Measurements from ENCODE around the gene GRHPR. TPM values are rescaled to one million over a fixed set of nuclear protein-coding genes. Genes with fewer than 3 reads are reported as not detected.
A peak's percentile ranks its signal among the peaks of the same experiment; 100 is the strongest.

The GRHPR gene
- total and polyA plus RNA-seq, 2 donors from 2014 or later = 101 to 257 TPM

DNA sequence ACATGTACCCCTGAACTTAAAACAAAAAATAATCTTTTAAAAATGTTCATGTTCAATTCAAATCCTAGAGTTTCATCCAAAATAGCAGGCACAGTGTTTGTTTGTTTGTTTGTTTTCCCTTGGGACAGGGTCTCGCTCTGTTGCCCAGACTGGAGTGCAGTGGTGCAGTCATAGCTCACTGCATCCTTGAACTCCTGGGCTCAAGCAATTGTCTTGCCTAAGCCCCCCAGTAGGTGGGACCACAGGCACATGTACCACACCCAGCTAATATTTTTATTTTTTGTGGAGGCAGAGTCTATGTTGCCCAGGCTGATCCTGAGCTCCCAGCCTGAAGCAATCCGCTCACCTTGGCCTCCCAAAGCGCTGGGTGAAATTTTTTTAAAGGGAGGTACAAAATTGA is 58.3 kb downstream of the GRHPR start:
- Histone ChIP-seq H3K4me1 (ENCODE audit: control insufficient read depth in 2 of 3, insufficient read depth in 2 of 3, low read depth in 1 of 3, low read length in 3 of 3) (peaks cover 0 to 4% (median 4%) of the 10 kb centered on the region in 3 donors), H3K4me3 (ENCODE audit: low read length in 3 of 3) (no peak overlapping the region), H3K9ac (ENCODE audit: low read length in 3 of 3) (no peak overlapping the region), H3K27me3 (ENCODE audit: control insufficient read depth, insufficient read depth, low read length) (no peaks in the 10 kb centered on the region), H3K36me3 (ENCODE audit: control insufficient read depth in 2 of 3, insufficient read depth in 3 of 3, low read length in 3 of 3) (no peaks in the 10 kb centered on the region), H3K27ac (ENCODE audit: low read depth in 2 of 2, low read length in 2 of 2) (no peak overlapping the region), H3K9me3 (ENCODE audit: control insufficient read depth in 2 of 3, insufficient read depth in 1 of 3, low read length in 3 of 3) (no peaks in the 10 kb centered on the region)
- intact Hi-C loops (cut with DNase I) = no loop called here
- DNase-seq (no peak), FAIRE-seq (no peak)
- TF ChIP-seq CTCF (IDR thresholded peaks at IDR 0.05; ENCODE audit: borderline replicate concordance, extremely low read depth, insufficient read depth) = no peak

GRCh38 chr9:37485389-37486255 is 63.1 kb downstream of the GRHPR start, which contains the start of gene POLR1E:
TSS of gene POLR1E (plus strand) at chr9:37485948. CDS start at chr9:37486048, 100 bp downstream.
- intact Hi-C loops (cut with DNase I) = no loop called here
- TF ChIP-seq CTCF (IDR thresholded peaks at IDR 0.05; ENCODE audit: borderline replicate concordance, extremely low read depth, insufficient read depth) = no peak
- peak within 1 kb of the TSS; percentile 32 to 43 for H3K27ac ChIP-seq (ENCODE audit: low read depth in 2 of 2, low read length in 2 of 2)
- peaks cover 0 to 2% (median 0%) of the 10 kb centered on the region in 3 donors for H3K36me3 ChIP-seq (ENCODE audit: control insufficient read depth in 2 of 3, insufficient read depth in 3 of 3, low read length in 3 of 3)
- H3K27me3 ChIP-seq (ENCODE audit: control insufficient read depth, insufficient read depth, low read length) = no peaks in the 10 kb centered on the region
- H3K4me1 ChIP-seq (ENCODE audit: control insufficient read depth in 2 of 3, insufficient read depth in 2 of 3, low read depth in 1 of 3, low read length in 3 of 3) = peaks cover 0 to 20% (median 4%) of the 10 kb centered on the region in 3 donors
- no peaks in the 10 kb centered on the region for H3K9me3 ChIP-seq (ENCODE audit: control insufficient read depth in 2 of 3, insufficient read depth in 1 of 3, low read length in 3 of 3)
- H3K4me3 ChIP-seq (ENCODE audit: low read length in 3 of 3) = peak within 1 kb of the TSS; percentile 78 to 94 (median 86)
- peak; percentile 94 to 98 (median 96) for DNase-seq
- H3K9ac ChIP-seq (ENCODE audit: low read length in 3 of 3) = peak within 1 kb of the TSS; percentile 51 to 98 (median 90)
- no peak for FAIRE-seq

DNA sequence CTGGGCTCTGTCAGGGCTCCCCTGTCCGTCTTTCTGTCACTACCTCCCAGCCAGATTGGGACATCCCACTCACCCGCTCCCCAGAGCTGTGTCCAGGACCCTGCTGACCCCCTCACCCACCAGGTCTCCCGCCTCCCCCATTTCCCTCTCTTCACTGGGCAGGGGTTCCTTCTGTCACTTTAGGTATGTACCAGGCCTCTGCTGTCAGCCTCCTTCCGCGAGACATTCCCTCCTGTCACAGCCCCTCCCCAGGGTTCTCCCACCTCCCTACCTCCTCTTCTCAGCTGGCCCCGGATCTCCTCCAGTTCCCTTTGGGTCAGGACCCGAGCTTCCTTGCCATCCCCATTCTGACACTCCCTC is 63.7 kb downstream of the GRHPR start:
- intact Hi-C loops (cut with DNase I) = no loop called here
- H3K9me3 ChIP-seq (ENCODE audit: control insufficient read depth in 2 of 3, insufficient read depth in 1 of 3, low read length in 3 of 3) = no peaks in the 10 kb centered on the region
- H3K27ac ChIP-seq (ENCODE audit: low read depth in 2 of 2, low read length in 2 of 2) = peak overlapping the region; percentile 32 to 43
- H3K9ac ChIP-seq (ENCODE audit: low read length in 3 of 3) = peak overlapping the region; percentile 51 to 98 (median 90)
- DNase-seq (peak in 1 of 5 donors; percentile 23), FAIRE-seq (no peak)
- H3K36me3 ChIP-seq (ENCODE audit: control insufficient read depth in 2 of 3, insufficient read depth in 3 of 3, low read length in 3 of 3) = peaks cover 0 to 2% (median 0%) of the 10 kb centered on the region in 3 donors
- H3K4me1 ChIP-seq (ENCODE audit: control insufficient read depth in 2 of 3, insufficient read depth in 2 of 3, low read depth in 1 of 3, low read length in 3 of 3) = peaks cover 0 to 20% (median 4%) of the 10 kb centered on the region in 3 donors
- no peak for TF ChIP-seq CTCF (IDR thresholded peaks at IDR 0.05; ENCODE audit: borderline replicate concordance, extremely low read depth, insufficient read depth)
- H3K27me3 ChIP-seq (ENCODE audit: control insufficient read depth, insufficient read depth, low read length) = no peaks in the 10 kb centered on the region
- peak overlapping the region; percentile 78 to 94 (median 86) for H3K4me3 ChIP-seq (ENCODE audit: low read length in 3 of 3)

Other genes starting within 250 kb of the GRHPR start
- gene ZBTB5, start 42.8 kb downstream of the GRHPR start, total RNA-seq = 14.1 TPM
- 6.1 TPM for gene ZBTB5, start 42.8 kb downstream of the GRHPR start, polyA plus RNA-seq (ENCODE audit: insufficient read depth, low read depth, low replicate concordance)
- 17.2 TPM for gene POLR1E, start 63.3 kb downstream of the GRHPR start, total RNA-seq
- gene POLR1E, start 63.3 kb downstream of the GRHPR start, polyA plus RNA-seq (ENCODE audit: insufficient read depth, low read depth, low replicate concordance) = 8.2 TPM
- 6.7 TPM for gene FBXO10, start 153.7 kb downstream of the GRHPR start, total RNA-seq
- 6.2 TPM for gene FBXO10, start 153.7 kb downstream of the GRHPR start, polyA plus RNA-seq (ENCODE audit: insufficient read depth, low read depth, low replicate concordance)
- gene TOMM5, start 169.9 kb downstream of the GRHPR start, total RNA-seq = 59.5 TPM
- gene TOMM5, start 169.9 kb downstream of the GRHPR start, polyA plus RNA-seq (ENCODE audit: insufficient read depth, low read depth, low replicate concordance) = 197 TPM
- 0.19 TPM for gene FRMPD1, start 228.3 kb downstream of the GRHPR start, total RNA-seq
- gene FRMPD1, start 228.3 kb downstream of the GRHPR start, polyA plus RNA-seq (ENCODE audit: insufficient read depth, low read depth, low replicate concordance) = 0.90 TPM